Muscle of leg (tissue), 11 donors: ENCODE measurements around the gene TATDN3. TPM values are rescaled to one million over a fixed set of nuclear protein-coding genes. Genes with fewer than 3 reads are reported as not detected.
A peak's percentile ranks its signal among the peaks of the same experiment; 100 is the strongest.
"Not testable (repeated sequence)": the region's sequence is repeated elsewhere in the genome, so short reads cannot be mapped to it uniquely, and the experiment has no call there.

Source experiments
- DNase-seq: peaks from one replicate; pipeline ENCODE4 v3.0.0; 2013
- H3K27ac ChIP-seq: one replicate; pipeline ENCODE4 v1.5.1; 2013; ENCODE audit warnings: mild to moderate bottlenecking, low read length, control low read depth
- H3K27me3 ChIP-seq: one replicate; pipeline ENCODE4 v1.6.1; 2013; ENCODE audit warnings: low read length; ENCODE audit not compliant: control insufficient read depth, insufficient read depth
- H3K36me3 ChIP-seq: one replicate; pipeline ENCODE4 v1.6.1; 2013; ENCODE audit warnings: low read length; ENCODE audit not compliant: control insufficient read depth, insufficient read depth
- H3K4me1 ChIP-seq: one replicate; pipeline ENCODE4 v1.6.1; 2013; ENCODE audit warnings: low read length; ENCODE audit not compliant: control insufficient read depth, insufficient read depth
- H3K4me3 ChIP-seq: one replicate; pipeline ENCODE4 v1.5.1; 2013; ENCODE audit warnings: low read length, control low read depth
- H3K9me3 ChIP-seq: replicated peaks from 2 replicates; pipeline ENCODE4 v1.6.1; 2013; ENCODE audit warnings: low read depth, low read length; ENCODE audit not compliant: control insufficient read depth
- WGBS: methylation state at CpG from one replicate; pipeline ENCODE4 v1.1.5; 2013; ENCODE audit warnings: missing lambda C conversion rate; ENCODE audit not compliant: insufficient coverage; 5-methylcytosine and 5-hydroxymethylcytosine counted together
- polyA plus RNA-seq, 8 donors: library from polyadenylated mRNA; unstranded; fragments of 120-200 nt; gene quantifications; one replicate each; pipeline versions ENCODE4 v1.2.1 to v1.2.3, GENCODE V29; 2013; ENCODE audit warnings: inconsistent platforms in 1 of 8, low replicate concordance in 1 of 8; ENCODE audit not compliant: insufficient read length in 8 of 8, insufficient read depth in 1 of 8
- total RNA-seq: library from RNA; stranded (reverse); fragments of 120-200 nt; gene quantifications from one replicate; pipeline ENCODE4 v1.2.4, GENCODE V29; 2013

The TATDN3 gene
- total and polyA plus RNA-seq, 9 donors, result 8.6 to 11.9 (median 10.0) TPM

GRCh38 chr1:212774584-212774983 lies 17.1 kb upstream of the TATDN3 start:
- DNase-seq, result peak; percentile 74
- whole genome bisulfite sequencing, result no CpG with 5 or more reads among the region's 2 CpGs
- Histone ChIP-seq H3K4me1 (no peaks in the 10 kb centered on the region), H3K4me3 (no peak overlapping the region), H3K9me3 (peaks cover 5% of the 10 kb centered on the region), H3K27ac (no peak overlapping the region), H3K36me3 (peaks cover 4% of the 10 kb centered on the region), H3K27me3 (no peaks in the 10 kb centered on the region)

- Histone ChIP-seq H3K4me1 (no peaks in the 10 kb centered on the region), H3K27ac (no peak overlapping the region), H3K9me3 (peaks cover 5% of the 10 kb centered on the region), H3K27me3 (no peaks in the 10 kb centered on the region), H3K4me3 (no peak overlapping the region), H3K36me3 (peaks cover 4% of the 10 kb centered on the region)
- no peak for DNase-seq
Observed at GRCh38 chr1:212775241-212775640, 16.5 kb upstream of the TATDN3 start.

GRCh38 chr1:212777151-212777550 lies 14.5 kb upstream of the TATDN3 start:
- no peak for DNase-seq
- H3K9me3 ChIP-seq, result no peaks in the 10 kb centered on the region
- no peaks in the 10 kb centered on the region for H3K27me3 ChIP-seq
- 100% methylated on average over 1 of the region's 3 CpGs for WGBS
- peaks cover 8% of the 10 kb centered on the region for H3K36me3 ChIP-seq
- no peak overlapping the region for H3K4me3 ChIP-seq
- H3K4me1 ChIP-seq, result no peaks in the 10 kb centered on the region
- H3K27ac ChIP-seq, result no peak overlapping the region

- not testable (repeated sequence) for H3K27me3 ChIP-seq, H3K4me1 ChIP-seq, H3K9me3 ChIP-seq, H3K4me3 ChIP-seq, H3K27ac ChIP-seq, DNase-seq
- peaks cover 12% of the 10 kb centered on the region for H3K36me3 ChIP-seq
- 80% methylated on average over 1 of the region's 32 CpGs for WGBS
Observed at GRCh38 chr1:212779086-212779485, 12.6 kb upstream of the TATDN3 start.

GRCh38 chr1:212780759-212781158 lies 10.9 kb upstream of the TATDN3 start:
- no peak for DNase-seq

GRCh38 chr1:212781225-212781624 lies 10.5 kb upstream of the TATDN3 start:
- Histone ChIP-seq H3K9me3 (no peaks in the 10 kb centered on the region), H3K27me3 (no peaks in the 10 kb centered on the region), H3K36me3 (peaks cover 9% of the 10 kb centered on the region), H3K4me1 (no peaks in the 10 kb centered on the region), H3K4me3 (no peak overlapping the region), H3K27ac (no peak overlapping the region)
- no CpG with 5 or more reads among the region's 2 CpGs for WGBS
- no peak for DNase-seq

More at GRCh38 chr1:212780759-212781158, 10.9 kb upstream of the TATDN3 start:
- H3K27me3 ChIP-seq, result no peaks in the 10 kb centered on the region
- H3K36me3 ChIP-seq, result peaks cover 9% of the 10 kb centered on the region
- H3K9me3 ChIP-seq, result no peaks in the 10 kb centered on the region
- WGBS, result no CpG with 5 or more reads among the region's 3 CpGs
- H3K4me1 ChIP-seq, result no peaks in the 10 kb centered on the region
- H3K4me3 ChIP-seq, result no peak overlapping the region
- H3K27ac ChIP-seq, result no peak overlapping the region

- Histone ChIP-seq H3K36me3 (peaks cover 16% of the 10 kb centered on the region), H3K27me3 (no peaks in the 10 kb centered on the region), H3K9me3 (no peaks in the 10 kb centered on the region), H3K4me3 (no peak overlapping the region), H3K27ac (no peak overlapping the region), H3K4me1 (no peaks in the 10 kb centered on the region)
- DNase-seq, result peak; percentile 26
- WGBS, result no CpG with 5 or more reads among the region's 3 CpGs
Observed at GRCh38 chr1:212782422-212783154, 9.1 kb upstream of the TATDN3 start.

- WGBS, result no CpG with 5 or more reads among the region's 1 CpG
- no peak for DNase-seq
- no peaks in the 10 kb centered on the region for H3K27me3 ChIP-seq
- no peak overlapping the region for H3K4me3 ChIP-seq
- H3K9me3 ChIP-seq, result no peaks in the 10 kb centered on the region
- no peaks in the 10 kb centered on the region for H3K4me1 ChIP-seq
- peaks cover 14% of the 10 kb centered on the region for H3K36me3 ChIP-seq
- no peak overlapping the region for H3K27ac ChIP-seq
Observed at GRCh38 chr1:212783976-212784375, 7.7 kb upstream of the TATDN3 start.

GRCh38 chr1:212785871-212786270 lies 5.8 kb upstream of the TATDN3 start:
- Histone ChIP-seq H3K27me3 (no peaks in the 10 kb centered on the region), H3K4me3 (no peak overlapping the region), H3K27ac (no peak overlapping the region), H3K36me3 (peaks cover 14% of the 10 kb centered on the region), H3K4me1 (peaks cover 1% of the 10 kb centered on the region), H3K9me3 (no peaks in the 10 kb centered on the region)
- no peak for DNase-seq
- no CpG with 5 or more reads among the region's 1 CpG for WGBS

- under 1% methylated on average over 17 of the region's 22 CpGs for WGBS
- peaks cover 9% of the 10 kb centered on the region for H3K4me1 ChIP-seq
- DNase-seq, result no peak
- peaks cover 7% of the 10 kb centered on the region for H3K36me3 ChIP-seq
- H3K4me3 ChIP-seq, result peak overlapping the region; percentile 89
- H3K27me3 ChIP-seq, result no peaks in the 10 kb centered on the region
- peak overlapping the region; percentile 97 for H3K27ac ChIP-seq
- H3K9me3 ChIP-seq, result no peaks in the 10 kb centered on the region
Observed at GRCh38 chr1:212791261-212791675, 426 bp upstream of the TATDN3 start.
